Endodermal cell (in vitro differentiated cells): ENCODE measurements around the gene ID1. TPM values are rescaled to one million over a fixed set of nuclear protein-coding genes. Genes with fewer than 3 reads are reported as not detected.
"Not testable (repeated sequence)": the region's sequence is repeated elsewhere in the genome, so short reads cannot be mapped to it uniquely, and the experiment has no call there.

Experiments
- DNase-seq: peaks from one replicate; pipeline ENCODE4 v3.0.0-alpha.2; 2017
- H3K27ac ChIP-seq: 2 replicates; pipeline ENCODE4 v1.5.1; 2013; ENCODE audit warnings: mild to moderate bottlenecking, low read depth, low read length, moderate library complexity
- H3K27me3 ChIP-seq: 2 replicates; pipeline ENCODE4 v1.6.1; 2013; ENCODE audit warnings: mild to moderate bottlenecking, low read length, moderate library complexity; ENCODE audit not compliant: insufficient read depth, control insufficient read depth, poor library complexity, severe bottlenecking
- H3K36me3 ChIP-seq: 2 replicates; pipeline ENCODE4 v1.7.0; 2013; ENCODE audit warnings: mild to moderate bottlenecking, low read length, moderate library complexity; ENCODE audit not compliant: control insufficient read depth, insufficient read depth
- H3K4me1 ChIP-seq: one replicate; pipeline ENCODE4 v1.7.0; 2013; ENCODE audit warnings: low read length; ENCODE audit not compliant: control insufficient read depth, insufficient read depth
- H3K4me3 ChIP-seq: 2 replicates; pipeline ENCODE4 v1.5.1; 2013; ENCODE audit warnings: mild to moderate bottlenecking, low read length, moderate library complexity
- H3K9ac ChIP-seq: 2 replicates; pipeline ENCODE4 v1.6.1; 2013; ENCODE audit warnings: mild to moderate bottlenecking, low read length, moderate library complexity; ENCODE audit not compliant: poor library complexity, severe bottlenecking; ENCODE audit errors: extremely low read depth
- H3K9me3 ChIP-seq: 2 replicates; pipeline ENCODE4 v1.6.1; 2013; ENCODE audit warnings: mild to moderate bottlenecking, low read length, moderate library complexity; ENCODE audit not compliant: control insufficient read depth
- H3K27ac Mint-ChIP-seq: 2 replicates; pipeline ENCODE4 v1.8.0; 2020; ENCODE audit warnings: mixed read lengths
- H3K27me3 Mint-ChIP-seq: 2 replicates; pipeline ENCODE4 v1.8.0; 2021; ENCODE audit warnings: mild to moderate bottlenecking, mixed read lengths; ENCODE audit not compliant: insufficient read depth
- H3K36me3 Mint-ChIP-seq: 2 replicates; pipeline ENCODE4 v1.8.0; 2020; ENCODE audit warnings: low read depth, mixed read lengths
- H3K4me1 Mint-ChIP-seq: 2 replicates; pipeline ENCODE4 v1.8.0; 2020; ENCODE audit warnings: mixed read lengths
- H3K4me3 Mint-ChIP-seq: 2 replicates; pipeline ENCODE4 v1.8.0; 2020; ENCODE audit warnings: mild to moderate bottlenecking, moderate library complexity, mixed read lengths
- H3K9me3 Mint-ChIP-seq: 2 replicates; pipeline ENCODE4 v1.8.0; 2020; ENCODE audit warnings: mild to moderate bottlenecking, mixed read lengths
- CTCF ChIP-seq: fragments of 200-600 bp; sonication (generic); conservative IDR thresholded peaks from 2 replicates; pipeline ENCODE4 v1.5.0; 2021; ENCODE audit warnings: antibody characterized with exemption, mild to moderate bottlenecking
- WGBS, 2 experiments: methylation state at CpG; one replicate each; pipeline versions ENCODE4 v1.1.5 to v1.1.7; 2013; ENCODE audit warnings: missing lambda C conversion rate in 2 of 2, mixed read lengths in 1 of 2; ENCODE audit not compliant: insufficient coverage in 1 of 2, insufficient read length in 1 of 2; 5-methylcytosine and 5-hydroxymethylcytosine counted together
- total RNA-seq, 2 donors: library from RNA; stranded (reverse); fragmentation: NEBNext Ultra II Directional in 1 of 2; extraction: Animal tissue kit (Norgen Biotek cat#: 25700) in 1 of 2; gene quantifications; 2 replicates in 1 of 2; 3 replicates in 1 of 2; pipeline ENCODE4 v1.2.1, GENCODE V29; 2021

ID1 gene
- total RNA-seq, 2 donors from 2014 or later, result 380 to 447 TPM

GRCh38 chr20:31617432-31618104 is 12.5 kb downstream of the ID1 start:
- Mint-ChIP-seq H3K4me1 (peaks cover 3% of the 10 kb centered on the region), H3K4me3 (no peak overlapping the region), H3K9me3 (peaks cover 2% of the 10 kb centered on the region), H3K27ac (no peak overlapping the region), H3K27me3 (peaks cover 7% of the 10 kb centered on the region), H3K36me3 (peaks cover 2% of the 10 kb centered on the region)
- TF ChIP-seq CTCF, result no peak
- DNase-seq, result no peak
- Histone ChIP-seq H3K36me3 (no peaks in the 10 kb centered on the region), H3K4me3 (no peak overlapping the region), H3K9ac (no peak overlapping the region), H3K9me3 (no peaks in the 10 kb centered on the region), H3K27ac (no peak overlapping the region), H3K27me3 (no peaks in the 10 kb centered on the region), H3K4me1 (no peaks in the 10 kb centered on the region)
- 91 to 92% methylated on average over 5 to 6 of the region's 6 CpGs for WGBS, 2 experiments

- Histone ChIP-seq H3K9ac (no peak overlapping the region), H3K9me3 (no peaks in the 10 kb centered on the region), H3K36me3 (no peaks in the 10 kb centered on the region), H3K4me3 (no peak overlapping the region), H3K4me1 (no peaks in the 10 kb centered on the region), H3K27me3 (no peaks in the 10 kb centered on the region), H3K27ac (no peak overlapping the region)
- Mint-ChIP-seq H3K4me3 (no peak overlapping the region), H3K27ac (no peak overlapping the region), H3K4me1 (peaks cover 2% of the 10 kb centered on the region), H3K9me3 (no peaks in the 10 kb centered on the region), H3K27me3 (peaks cover 6% of the 10 kb centered on the region), H3K36me3 (no peaks in the 10 kb centered on the region)
- no peak for TF ChIP-seq CTCF
- 85 to 100% methylated on average over 2 to 3 of the region's 3 CpGs for WGBS, 2 experiments
- DNase-seq, result no peak
Measured at GRCh38 chr20:31620246-31620645, 15.2 kb downstream of the ID1 start.

GRCh38 chr20:31623123-31623505 is 18.0 kb downstream of the ID1 start:
- H3K27me3 ChIP-seq, H3K4me3 Mint-ChIP-seq, H3K4me1 Mint-ChIP-seq, H3K9me3 ChIP-seq, H3K4me1 ChIP-seq, H3K27ac Mint-ChIP-seq, H3K27ac ChIP-seq, H3K9me3 Mint-ChIP-seq, H3K36me3 Mint-ChIP-seq, H3K36me3 ChIP-seq, DNase-seq, H3K4me3 ChIP-seq, H3K9ac ChIP-seq, H3K27me3 Mint-ChIP-seq: not testable (repeated sequence)
- WGBS, 2 experiments, result 94 to 100% methylated on average over 1 to 5 of the region's 6 CpGs

GRCh38 chr20:31626534-31626933 is 21.4 kb downstream of the ID1 start:
- H3K4me1 Mint-ChIP-seq, H3K27ac ChIP-seq, H3K27ac Mint-ChIP-seq, H3K4me3 ChIP-seq, H3K27me3 Mint-ChIP-seq, H3K36me3 Mint-ChIP-seq, H3K9ac ChIP-seq, DNase-seq, H3K4me3 Mint-ChIP-seq, H3K27me3 ChIP-seq, H3K9me3 Mint-ChIP-seq, H3K9me3 ChIP-seq, H3K36me3 ChIP-seq, H3K4me1 ChIP-seq: not testable (repeated sequence)
- 96% methylated on average over 7 to 8 of the region's 8 CpGs for WGBS, 2 experiments

GRCh38 chr20:31628057-31628456 is 23.0 kb downstream of the ID1 start:
- H3K9ac ChIP-seq, H3K9me3 ChIP-seq, H3K36me3 Mint-ChIP-seq, H3K27me3 Mint-ChIP-seq, DNase-seq, H3K27ac ChIP-seq, H3K36me3 ChIP-seq, H3K4me3 Mint-ChIP-seq, H3K4me1 ChIP-seq, H3K9me3 Mint-ChIP-seq, H3K27me3 ChIP-seq, H3K4me3 ChIP-seq, H3K4me1 Mint-ChIP-seq, H3K27ac Mint-ChIP-seq: not testable (repeated sequence)
- no CpG with 5 or more reads among the region's 2 CpGs for WGBS, 2 experiments
